Endothelial cell of umbilical vein (primary cell): ENCODE results near the gene CHST3. TPM values are rescaled to one million over a fixed set of nuclear protein-coding genes. Genes with fewer than 3 reads are reported as not detected.

Source experiments
- BruUV-seq: library from RNA; stranded (reverse); fragments of 400-500 nt; replicated peaks from 2 replicates; lab custom pipeline; 2021; lab: Mats Ljungman, UMichigan
- CTCF ChIA-PET: fragments of 300-600, 350-600 bp; sonication (Branson Sonifier 250); formaldehyde crosslinking; loops from one replicate; lab custom pipeline; 2021; ENCODE audit warnings: antibody characterized with exemption, inconsistent platforms; lab: Charles Lee
- POLR2A ChIA-PET: fragments of 300-600, 350-600 bp; sonication (Branson Sonifier 250); formaldehyde crosslinking; loops from one replicate; lab custom pipeline; 2021; ENCODE audit warnings: antibody characterized with exemption, inconsistent platforms; lab: Charles Lee
- DNase-seq: peaks from one replicate; pipeline ENCODE4 v3.0.0-alpha.2; 2011; ENCODE audit warnings: low read depth, low spot score
- FAIRE-seq: peaks from 2 replicates; lab custom pipeline; 2011; peaks lifted over from hg19 to GRCh38; lab: Jason Lieb, UNC
- H2AFZ ChIP-seq: 2 replicates; pipeline ENCODE4 v1.6.0; 2012; ENCODE audit warnings: low read depth, low read length, control low read depth, inconsistent platforms
- H3K27ac ChIP-seq: 2 replicates; pipeline ENCODE4 v1.5.1; 2011; ENCODE audit warnings: low read depth, mild to moderate bottlenecking, control low read depth, low read length, moderate library complexity; ENCODE audit not compliant: insufficient read depth
- H3K27me3 ChIP-seq, 2 experiments: 2 replicates each; pipeline versions ENCODE4 v1.6.0 to v1.6.1; 2011; ENCODE audit warnings: low read length in 2 of 2, mixed read lengths in 1 of 2; ENCODE audit not compliant: control insufficient read depth in 2 of 2, insufficient read depth in 2 of 2
- H3K36me3 ChIP-seq, 2 experiments: 2 replicates in 1 of 2; 3 replicates in 1 of 2; pipeline ENCODE4 v1.5.1; 2011; ENCODE audit warnings: low read length in 2 of 2, mild to moderate bottlenecking in 1 of 2, moderate library complexity in 1 of 2; ENCODE audit not compliant: control insufficient read depth in 2 of 2, insufficient read depth in 2 of 2; ENCODE audit errors: extremely low read depth in 1 of 2
- H3K4me1 ChIP-seq: 3 replicates; pipeline ENCODE4 v1.5.1; 2011; ENCODE audit warnings: mild to moderate bottlenecking, low read length; ENCODE audit not compliant: control insufficient read depth, insufficient read depth; ENCODE audit errors: extremely low read depth
- H3K4me2 ChIP-seq: 2 replicates; pipeline ENCODE4 v1.6.1; 2011; ENCODE audit warnings: low read length, control low read depth, mixed read lengths; ENCODE audit not compliant: insufficient read depth
- H3K4me3 ChIP-seq, 3 experiments: fragments of 200-600 bp in 1 of 3; sonication (generic), shearing (Covaris generic) in 1 of 3; replicated peaks in 1 of 3; 2 replicates each; pipeline ENCODE4 v1.5.1; 2011 to 2016; ENCODE audit warnings: control low read depth in 3 of 3, low read length in 3 of 3, mild to moderate bottlenecking in 2 of 3, inconsistent platforms in 1 of 3, low read depth in 1 of 3, moderate library complexity in 1 of 3; ENCODE audit not compliant: insufficient read depth in 1 of 3
- H3K79me2 ChIP-seq: 2 replicates; pipeline ENCODE4 v1.6.0; 2012; ENCODE audit warnings: low read length, inconsistent platforms; ENCODE audit not compliant: control insufficient read depth, insufficient read depth
- H3K9ac ChIP-seq: replicated peaks from 2 replicates; pipeline ENCODE3; 2011; ENCODE audit warnings: low read length, control low read depth; ENCODE audit not compliant: insufficient read depth; ENCODE audit errors: extremely low read depth
- H3K9me1 ChIP-seq: replicated peaks from 3 replicates; pipeline ENCODE4 v1.6.0; 2011; ENCODE audit warnings: mild to moderate bottlenecking, low read length; ENCODE audit not compliant: control insufficient read depth, insufficient read depth; ENCODE audit errors: extremely low read depth
- H3K9me3 ChIP-seq: replicated peaks from 2 replicates; pipeline ENCODE4 v1.5.1; 2012; ENCODE audit warnings: low read length, inconsistent platforms; ENCODE audit not compliant: control insufficient read depth, insufficient read depth
- H4K20me1 ChIP-seq: replicated peaks from 2 replicates; pipeline ENCODE3; 2011; ENCODE audit warnings: mild to moderate bottlenecking, low read length; ENCODE audit not compliant: control insufficient read depth, insufficient read depth; ENCODE audit errors: extremely low read depth
- FOS ChIP-seq: IDR thresholded peaks from 2 replicates; pipeline ENCODE4 v1.6.1; 2011; ENCODE audit warnings: mild to moderate bottlenecking, low read length, moderate library complexity, borderline replicate concordance; ENCODE audit not compliant: insufficient read depth
- GATA2 ChIP-seq: IDR thresholded peaks from 2 replicates; pipeline ENCODE4 v1.7.0; 2011; ENCODE audit warnings: low read depth, mild to moderate bottlenecking, moderate library complexity, mixed read lengths, low read length; ENCODE audit not compliant: insufficient read length, insufficient read depth
- JUN ChIP-seq: IDR thresholded peaks from 2 replicates; pipeline ENCODE4 v1.6.1; 2011; ENCODE audit warnings: borderline replicate concordance, low read depth; ENCODE audit not compliant: insufficient read length, insufficient read depth
- MAX ChIP-seq: IDR thresholded peaks from 2 replicates; pipeline ENCODE4 v1.6.1; 2011; ENCODE audit not compliant: insufficient read depth, insufficient read length
- POLR2A ChIP-seq: IDR thresholded peaks from 2 replicates; pipeline ENCODE4 v1.6.1; 2012; ENCODE audit warnings: low read depth, mild to moderate bottlenecking, control low read depth, low read length
- dilution Hi-C: fragments of 300-500 bp; cut with MboI; formaldehyde crosslinking; loops from one replicate; pipeline ENCODE4 v1.15.0; 2019; ENCODE audit warnings: low sequenced_read_pairs; ENCODE audit not compliant: extremely low pct_ligation_motif_present
- intact Hi-C: fragments of 100-400 bp; cut with micrococcal nuclease; formaldehyde crosslinking; loops from one replicate; pipeline ENCODE4 v1.10.0; 2022
- polyA plus RNA-seq, 4 experiments: library from polyadenylated mRNA; depleted of rRNA in 3 of 4; stranded (reverse) in 3 of 4; unstranded in 1 of 4; fragments of >200 nt; gene quantifications; 2 replicates each; pipeline versions ENCODE4 v1.2.1 to v1.2.3, GENCODE V29; 2011 to 2012; ENCODE audit warnings: missing spikeins in 1 of 4
- total RNA-seq: library from RNA; stranded (reverse); gene quantifications from 2 replicates; pipeline ENCODE4 v1.2.3, GENCODE V29; 2021

Gene CHST3
- total and polyA plus RNA-seq, 2 donors (not counting 3 experiments of a cell fraction or from before 2014, with no cell fraction given), result 5.5 to 11.5 TPM

GRCh38 chr10:72001033-72001395 is 36.8 kb downstream of the CHST3 start:
- no peak for FAIRE-seq
- no peak overlapping the region for H3K27ac ChIP-seq
- no peak overlapping the region for H3K4me2 ChIP-seq
- dilution Hi-C loops, result no loop called here
- BruUV-seq, result no TSS peak
- no peaks in the 10 kb centered on the region for H4K20me1 ChIP-seq
- CTCF ChIA-PET, result interaction anchor here (1.2 to 1.6 kb wide), 5 partner anchors 12 to 158 kb away, joined by 3 to 7 read pairs (median 4); no protein-coding TSS in a partner anchor
- peak; percentile 17 for DNase-seq
- intact Hi-C loops, result no loop called here
- H3K9ac ChIP-seq, result no peak overlapping the region
- no peak overlapping the region for H3K4me3 ChIP-seq
- no peak overlapping the region for H2AFZ ChIP-seq
- H3K79me2 ChIP-seq, result peaks cover 2% of the 10 kb centered on the region
- H3K9me3 ChIP-seq, result no peaks in the 10 kb centered on the region
- H3K36me3 ChIP-seq, result no peaks in the 10 kb centered on the region
- no peaks in the 10 kb centered on the region for H3K9me1 ChIP-seq
- peaks cover 12% of the 10 kb centered on the region for H3K4me1 ChIP-seq
- TF ChIP-seq JUN, result no peak
- TF ChIP-seq GATA2, result no peak
- TF ChIP-seq FOS, result no peak
- no peak for TF ChIP-seq MAX
- no peaks in the 10 kb centered on the region for H3K27me3 ChIP-seq
- POLR2A ChIA-PET, result no interaction called here

GRCh38 chr10:72002354-72003295 is 38.4 kb downstream of the CHST3 start:
- peaks cover 12% of the 10 kb centered on the region for H3K4me1 ChIP-seq
- DNase-seq (no peak), FAIRE-seq (no peak)
- peaks cover 0 to 2% of the 10 kb centered on the region in 2 experiments for H3K36me3 ChIP-seq
- H3K9me1 ChIP-seq, result no peaks in the 10 kb centered on the region
- ChIA-PET POLR2A (no interaction called here), CTCF (interaction anchor here (1.2 to 1.6 kb wide), 5 partner anchors 16 to 157 kb away, joined by 3 to 7 read pairs (median 3); no protein-coding TSS in a partner anchor)
- no peak overlapping the region for H3K9ac ChIP-seq
- dilution Hi-C loops, result no loop called here
- H3K79me2 ChIP-seq, result no peaks in the 10 kb centered on the region
- no TSS peak for BruUV-seq
- H3K4me3 ChIP-seq, result no peak overlapping the region
- no peak overlapping the region for H3K4me2 ChIP-seq
- no peak for TF ChIP-seq POLR2A
- no peak overlapping the region for H2AFZ ChIP-seq
- H3K27ac ChIP-seq, result no peak overlapping the region
- no peaks in the 10 kb centered on the region for H3K27me3 ChIP-seq
- no peaks in the 10 kb centered on the region for H3K9me3 ChIP-seq
- intact Hi-C loops, result no loop called here
- H4K20me1 ChIP-seq, result no peaks in the 10 kb centered on the region
